NCI-H2227 treated with DMSO at 0.1 percent for 48 hours (cell line): ENCODE measurements around the gene TIGAR.

Source experiments
- DNase-seq: peaks from one replicate; lab custom pipeline; 2025; lab: John Stamatoyannopoulos, UW

Gene TIGAR

GRCh38 chr12:4282892-4283511, 38.0 kb upstream of the TIGAR start:
- no peak for DNase-seq

DNA sequence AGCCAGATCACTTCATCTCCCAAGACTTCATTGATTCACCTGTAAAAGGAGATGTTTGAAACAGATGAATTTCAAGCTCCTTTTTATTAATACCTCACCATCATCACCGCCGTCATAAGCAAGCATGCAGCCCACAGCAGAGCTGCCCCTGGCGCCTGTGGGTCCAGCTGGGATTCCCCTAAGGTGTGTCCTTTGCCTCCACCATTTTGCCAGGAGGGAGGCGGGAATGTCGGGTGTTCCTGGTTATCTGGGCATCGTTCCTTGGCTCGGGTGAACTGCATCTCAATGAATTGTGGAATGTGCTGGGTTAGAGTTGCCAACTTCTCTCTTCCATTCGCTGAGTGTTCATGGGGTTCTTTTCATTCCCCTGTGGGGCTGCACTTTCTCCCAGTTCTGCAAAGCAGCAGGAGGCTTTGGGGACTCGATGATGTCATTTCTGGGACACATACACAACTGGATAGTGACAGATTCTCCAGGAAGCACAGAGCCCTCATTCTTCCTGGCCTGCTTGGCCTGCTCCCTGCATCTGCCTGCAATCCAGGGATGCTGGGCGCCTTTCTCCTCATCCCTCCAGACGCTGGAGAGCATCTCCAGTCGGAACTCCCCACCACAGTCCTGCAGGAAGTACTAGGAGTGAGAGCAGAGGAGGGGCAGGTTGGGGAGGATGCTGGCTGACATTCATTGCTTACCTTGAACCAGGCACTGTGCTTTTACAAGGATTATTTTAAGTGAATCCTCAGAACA, 37.3 kb upstream of the TIGAR start:
- no peak for DNase-seq

GRCh38 chr12:4284306-4284705, 36.7 kb upstream of the TIGAR start:
- DNase-seq = no peak

GRCh38 chr12:4285070-4285469, 35.9 kb upstream of the TIGAR start:
- DNase-seq = no peak

- DNase-seq = no peak
These were observed 34.8 kb upstream of the TIGAR start for GRCh38 chr12:4286228-4286627.

GRCh38 chr12:4286771-4287317, 34.2 kb upstream of the TIGAR start:
- no peak for DNase-seq

DNA sequence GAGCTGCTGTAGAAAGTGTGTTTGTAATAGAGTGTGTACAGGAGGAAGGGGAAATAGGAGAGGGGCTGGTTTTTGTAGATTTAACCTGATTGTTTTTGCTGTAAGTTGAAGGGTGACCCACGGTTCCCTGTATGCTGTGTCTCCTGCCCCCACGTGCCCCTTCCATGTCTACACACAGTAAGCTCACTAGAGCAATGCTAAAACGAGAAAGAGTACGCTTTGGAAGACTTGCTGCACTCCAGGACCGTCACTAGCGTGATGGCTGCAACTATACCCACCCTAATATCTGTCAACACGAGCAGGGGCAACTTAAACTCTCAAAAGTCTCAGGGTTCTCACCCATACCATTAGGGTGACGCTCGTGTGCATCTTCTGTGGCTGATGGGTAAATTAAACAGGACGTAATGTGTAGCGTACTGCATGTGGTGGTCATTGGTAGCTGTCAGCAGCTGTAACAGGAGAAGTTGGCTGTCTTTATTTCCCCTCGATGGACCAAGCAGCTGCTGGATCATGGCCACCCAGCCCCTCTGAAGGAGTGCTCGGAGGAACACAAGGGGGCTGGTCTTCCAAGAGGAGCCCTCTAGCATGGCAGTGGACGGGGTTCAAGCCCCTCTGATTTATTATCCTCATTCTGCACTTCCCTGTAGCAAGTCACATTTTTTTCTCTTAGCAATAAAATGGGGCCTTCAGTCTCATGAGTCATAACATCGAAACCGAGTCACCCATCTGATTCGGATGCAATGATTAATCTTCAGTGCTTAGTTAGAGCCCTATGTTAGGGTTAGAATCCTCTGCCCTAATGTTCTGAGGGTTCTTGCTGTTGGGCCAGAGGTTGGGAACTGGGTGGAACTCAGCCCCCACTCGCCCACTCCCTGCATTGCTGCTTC, 33.4 kb upstream of the TIGAR start:
- DNase-seq = no peak

- DNase-seq = no peak
These were observed 32.5 kb upstream of the TIGAR start for GRCh38 chr12:4288296-4289131.

DNA sequence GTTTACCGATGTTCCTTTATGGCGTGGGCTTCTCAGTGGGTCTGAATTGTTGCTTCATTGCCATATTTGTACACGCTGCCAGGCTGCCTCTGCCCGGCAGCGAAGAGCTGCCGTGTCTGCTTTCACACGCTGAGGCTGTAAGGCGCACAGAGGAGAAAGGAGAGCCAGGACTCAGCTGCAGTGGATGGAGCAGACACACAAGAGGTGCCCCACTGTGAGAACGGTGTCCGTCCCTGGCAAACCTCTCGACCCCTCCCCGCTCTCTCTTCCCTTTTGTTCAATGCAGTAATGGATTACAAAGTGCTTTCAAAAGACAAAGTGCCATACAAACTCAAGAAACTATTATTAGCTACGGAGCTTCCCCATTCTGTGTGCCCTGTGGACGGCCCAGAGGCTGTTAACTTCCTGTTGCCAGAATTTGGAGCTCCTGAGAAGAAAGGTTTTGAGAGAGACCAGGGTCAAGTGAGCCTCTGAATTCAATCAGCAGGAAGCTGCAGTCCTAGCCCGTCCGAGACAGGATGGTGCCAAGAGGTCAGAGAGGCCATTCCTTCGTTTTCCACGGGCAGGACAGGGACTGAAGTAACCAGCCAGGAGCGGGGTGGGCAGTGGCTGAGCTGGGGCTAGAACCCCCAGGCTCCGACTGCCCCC, 31.7 kb upstream of the TIGAR start:
- DNase-seq = no peak

DNA sequence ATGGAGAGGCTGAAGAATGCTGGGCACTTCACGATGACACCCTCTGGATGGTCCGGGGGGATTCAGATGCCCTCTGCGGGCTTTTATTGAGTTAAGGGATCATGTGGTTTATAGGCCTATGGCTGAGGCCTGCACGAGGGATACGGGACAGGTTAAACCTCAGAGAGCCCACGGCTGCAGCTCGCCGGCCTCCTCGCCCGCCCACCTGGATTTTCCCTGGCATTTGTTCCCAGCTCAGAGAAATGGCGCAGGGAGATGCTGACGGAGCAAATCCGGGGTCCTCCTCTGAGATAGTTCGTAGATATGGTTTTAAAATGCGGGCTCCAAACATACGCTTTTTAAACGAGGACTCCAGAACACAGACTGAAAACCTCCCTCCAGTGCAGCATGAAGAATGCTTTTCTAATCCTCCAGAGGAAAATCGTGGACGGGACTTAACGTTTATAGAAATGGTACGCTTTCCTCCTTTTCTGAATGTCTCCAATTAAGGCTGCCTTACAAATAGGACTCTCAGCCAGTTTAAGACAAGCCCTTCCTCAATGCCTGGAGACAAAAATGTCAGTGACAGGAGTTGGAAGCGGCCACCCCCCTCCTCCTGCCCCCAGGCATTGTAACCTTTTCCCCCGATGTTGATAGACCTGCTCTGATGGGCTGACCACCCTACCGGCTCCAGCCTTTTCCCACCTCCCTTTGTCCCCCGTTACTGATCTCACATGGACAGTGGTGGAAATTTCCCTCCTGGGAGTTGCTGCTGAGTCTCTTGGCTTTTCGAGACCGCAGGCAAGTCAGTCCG, 30.8 kb upstream of the TIGAR start:
- no peak for DNase-seq

- no peak for DNase-seq
These were observed 28.5 kb upstream of the TIGAR start for GRCh38 chr12:4292341-4293073.

DNA sequence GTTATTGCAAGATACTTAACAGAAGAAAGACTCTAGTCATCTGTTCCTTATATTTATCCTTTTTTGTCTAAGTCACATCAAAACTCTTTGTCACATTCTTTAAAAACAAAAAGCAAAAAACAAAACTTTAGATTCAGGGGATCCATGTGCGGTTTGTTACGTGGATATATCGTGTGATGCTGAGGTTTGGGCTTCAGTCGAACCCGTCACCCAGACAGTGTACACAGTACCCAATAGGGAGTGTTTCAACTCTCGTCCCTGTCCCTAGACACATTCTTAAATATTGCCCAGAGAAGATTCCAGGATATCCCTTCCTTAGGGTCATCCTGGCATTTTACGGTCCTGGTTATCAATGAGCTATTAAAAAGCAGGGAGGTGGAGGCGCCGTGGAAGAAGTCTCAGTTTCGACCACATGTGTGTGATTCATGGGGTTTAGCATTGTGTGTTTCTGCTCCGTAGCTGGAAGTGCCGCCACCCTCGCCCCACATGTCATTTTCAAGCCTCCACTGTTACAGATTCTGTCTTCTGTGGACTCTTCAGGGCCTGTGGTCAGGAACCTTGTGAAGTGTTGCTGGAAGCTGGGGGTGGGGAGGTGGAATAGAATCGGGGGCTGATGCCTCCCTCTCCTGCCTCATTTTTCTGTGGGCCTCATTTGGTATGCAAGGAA, 27.6 kb upstream of the TIGAR start:
- no peak for DNase-seq

DNA sequence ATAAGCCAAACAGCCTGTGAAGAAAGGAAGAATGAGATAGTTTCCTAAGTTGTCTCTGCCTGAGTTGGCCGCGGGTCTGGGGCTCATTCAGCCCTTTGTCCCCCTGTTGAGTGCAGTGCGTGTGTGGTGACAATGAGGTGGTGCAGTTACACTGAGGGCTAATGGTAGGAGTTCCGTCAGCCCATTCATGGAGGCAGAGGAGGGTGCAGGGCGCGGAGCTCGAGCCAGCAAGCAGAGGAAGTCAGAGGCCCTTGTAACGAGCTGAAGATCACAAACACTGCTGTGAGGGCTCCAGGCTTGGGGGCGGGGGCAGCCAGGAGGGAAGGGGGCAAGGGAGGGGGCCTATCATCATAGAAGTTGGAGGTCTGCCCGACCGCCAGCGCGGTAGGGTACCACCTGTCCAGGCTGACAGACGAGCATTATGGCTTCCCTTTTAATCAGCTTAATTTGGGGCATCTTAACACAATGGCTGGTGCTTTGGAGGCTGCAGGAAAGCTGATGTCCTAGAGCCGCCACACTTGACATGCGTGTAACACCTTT, 27.0 kb upstream of the TIGAR start:
- DNase-seq = no peak

DNA sequence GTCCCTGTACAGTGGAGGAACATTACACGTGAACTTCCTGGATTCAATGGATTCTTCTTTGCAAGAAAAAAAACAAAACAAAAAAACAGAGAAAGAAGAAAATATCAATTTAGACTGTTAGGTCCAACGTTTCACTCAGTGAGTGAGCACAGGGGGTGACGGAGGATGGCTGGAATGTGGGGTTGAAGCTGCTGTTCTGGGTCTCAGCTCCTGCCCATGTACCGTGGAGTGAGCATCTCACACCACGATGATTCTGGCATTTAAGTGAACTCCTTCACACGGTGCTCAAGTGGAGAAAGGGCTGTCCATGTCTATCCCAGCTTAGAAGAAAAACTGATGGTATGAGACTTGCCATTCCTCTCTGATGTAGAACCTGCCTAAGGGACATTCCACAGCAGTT, 24.3 kb upstream of the TIGAR start:
- no peak for DNase-seq

GRCh38 chr12:4297617-4298016, 23.4 kb upstream of the TIGAR start:
- DNase-seq = no peak

- DNase-seq = no peak
These were observed 20.1 kb upstream of the TIGAR start for GRCh38 chr12:4300883-4301282.

GRCh38 chr12:4301932-4302501, 19.0 kb upstream of the TIGAR start:
- DNase-seq = no peak

GRCh38 chr12:4302881-4303280, 18.1 kb upstream of the TIGAR start:
- no peak for DNase-seq
